Ramos (cell line): ENCODE measurements around the gene CNTNAP5.
"Not testable (repeated sequence)": the region's sequence is repeated elsewhere in the genome, so short reads cannot be mapped to it uniquely, and the experiment has no call there.

ENCODE experiments used
- in situ Hi-C: fragments of 300-500 bp; cut with MboI; formaldehyde crosslinking; loops from one replicate; pipeline ENCODE4 v1.14.3; 2022; ENCODE audit warnings: low sequenced_read_pairs; ENCODE audit not compliant: unreplicated experiment

The CNTNAP5 gene

GRCh38 chr2:124315221-124315880 lies 290.3 kb downstream of the CNTNAP5 start:
- in situ Hi-C loops = no loop called here

- in situ Hi-C loops = no loop called here
These were observed 291.0 kb downstream of the CNTNAP5 start for GRCh38 chr2:124316133-124316532.

GRCh38 chr2:124316881-124317605 lies 292.0 kb downstream of the CNTNAP5 start:
- in situ Hi-C loops = no loop called here

- in situ Hi-C loops = no loop called here
These were observed 292.5 kb downstream of the CNTNAP5 start for GRCh38 chr2:124317628-124318027.

GRCh38 chr2:124318913-124319312 lies 293.8 kb downstream of the CNTNAP5 start:
- in situ Hi-C loops = no loop called here

- in situ Hi-C loops = no loop called here
These were observed 294.5 kb downstream of the CNTNAP5 start for GRCh38 chr2:124319577-124319976.

GRCh38 chr2:124320051-124320688 lies 295.1 kb downstream of the CNTNAP5 start:
- in situ Hi-C loops = no loop called here

GRCh38 chr2:124323321-124323720 lies 298.2 kb downstream of the CNTNAP5 start:
- in situ Hi-C loops = no loop called here

GRCh38 chr2:124325667-124326440 lies 300.8 kb downstream of the CNTNAP5 start:
- in situ Hi-C loops = no loop called here

GRCh38 chr2:124327303-124327702 lies 302.2 kb downstream of the CNTNAP5 start:
- in situ Hi-C loops = no loop called here

- in situ Hi-C loops = no loop called here
These were observed 303.3 kb downstream of the CNTNAP5 start for GRCh38 chr2:124328397-124328796.

- in situ Hi-C loops = no loop called here
These were observed 308.7 kb downstream of the CNTNAP5 start for GRCh38 chr2:124333784-124334183.

- in situ Hi-C loops = no loop called here
These were observed 310.0 kb downstream of the CNTNAP5 start for GRCh38 chr2:124335058-124335457.

GRCh38 chr2:124339709-124340108 lies 314.6 kb downstream of the CNTNAP5 start:
- in situ Hi-C loops = no loop called here

- in situ Hi-C loops = no loop called here
These were observed 318.9 kb downstream of the CNTNAP5 start for GRCh38 chr2:124343827-124344498.

GRCh38 chr2:124347209-124347608 lies 322.1 kb downstream of the CNTNAP5 start:
- in situ Hi-C loops = no loop called here

GRCh38 chr2:124353656-124354055 lies 328.6 kb downstream of the CNTNAP5 start:
- in situ Hi-C loops = no loop called here

- in situ Hi-C loops = no loop called here
These were observed 329.4 kb downstream of the CNTNAP5 start for GRCh38 chr2:124354466-124354865.

- in situ Hi-C loops = not testable (repeated sequence)
These were observed 336.9 kb downstream of the CNTNAP5 start for GRCh38 chr2:124361966-124362365.

GRCh38 chr2:124369181-124369580 lies 344.1 kb downstream of the CNTNAP5 start:
- in situ Hi-C loops = no loop called here
